Activated T-cell treated with anti-CD3 and anti-CD28 coated beads, Interleukin-2, amount 50 U/mL, for 48 hours (primary cell): Measurements from ENCODE around the gene BRF1.
"Not testable (repeated sequence)": the region's sequence is repeated elsewhere in the genome, so short reads cannot be mapped to it uniquely, and the experiment has no call there.

Source experiments
- DNase-seq, 2 experiments: peaks; one replicate each; pipeline ENCODE4 v3.0.0-alpha.2; 2020

The BRF1 gene

DNA sequence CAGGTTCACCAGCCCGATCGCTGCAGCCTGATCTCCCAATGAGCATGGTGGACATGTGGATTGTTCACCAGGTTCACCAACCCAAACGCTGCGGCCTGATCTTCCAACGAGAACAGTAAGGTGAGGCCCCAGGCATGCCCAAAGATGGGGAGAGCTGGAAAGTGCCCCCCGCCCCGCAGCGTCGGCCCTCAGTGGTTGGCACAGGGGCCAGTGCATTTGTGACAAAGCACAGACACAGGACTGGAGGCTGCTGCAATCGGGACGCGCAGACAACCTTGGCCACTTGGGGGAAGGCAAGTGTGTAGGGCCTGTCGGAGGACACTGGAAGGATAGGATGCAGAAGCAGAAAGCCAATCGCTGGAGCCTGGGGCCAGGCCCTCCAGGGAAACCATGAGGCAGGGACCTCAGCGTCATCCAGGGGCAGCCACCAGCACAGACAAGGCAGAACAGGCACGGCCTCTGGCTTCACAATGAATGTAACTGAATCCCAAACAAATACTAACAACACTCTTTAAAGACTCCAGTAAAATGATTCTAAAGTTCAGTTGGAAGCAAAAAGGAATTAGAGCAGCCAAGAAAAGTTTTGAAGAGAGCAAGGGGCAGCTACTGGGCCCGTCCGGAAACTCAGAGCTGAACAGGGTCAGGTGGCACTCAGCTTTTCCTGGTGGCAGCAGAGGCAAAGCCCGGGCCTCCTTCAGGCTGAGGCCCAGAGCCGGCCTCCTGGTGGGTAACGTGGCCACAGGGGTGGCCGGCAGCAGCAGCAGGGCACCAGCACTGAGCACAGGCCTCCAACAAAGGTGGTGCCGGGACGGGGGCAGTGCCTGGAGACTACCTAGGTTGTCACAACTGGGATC lies 13.3 kb downstream of the BRF1 start:
- no peak for DNase-seq

DNA sequence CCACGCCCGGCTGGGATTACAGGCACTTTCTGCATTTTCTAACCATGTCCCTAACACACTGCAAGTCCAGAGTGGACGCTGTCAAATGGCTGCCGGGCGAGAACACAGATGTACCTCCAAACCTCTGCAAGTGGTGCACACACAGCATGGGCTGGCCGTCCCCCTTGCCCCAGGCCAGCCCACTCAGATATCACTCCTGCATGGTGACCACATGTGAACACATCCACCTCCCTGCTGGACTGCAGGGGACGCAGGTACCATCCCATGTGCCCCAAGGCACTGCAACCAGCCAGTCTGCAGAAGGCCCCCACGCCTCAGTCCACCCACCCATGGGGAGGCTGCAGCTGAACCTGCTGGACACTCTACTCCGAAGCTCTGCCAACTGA lies 14.0 kb downstream of the BRF1 start:
- DNase-seq, result no peak

DNA sequence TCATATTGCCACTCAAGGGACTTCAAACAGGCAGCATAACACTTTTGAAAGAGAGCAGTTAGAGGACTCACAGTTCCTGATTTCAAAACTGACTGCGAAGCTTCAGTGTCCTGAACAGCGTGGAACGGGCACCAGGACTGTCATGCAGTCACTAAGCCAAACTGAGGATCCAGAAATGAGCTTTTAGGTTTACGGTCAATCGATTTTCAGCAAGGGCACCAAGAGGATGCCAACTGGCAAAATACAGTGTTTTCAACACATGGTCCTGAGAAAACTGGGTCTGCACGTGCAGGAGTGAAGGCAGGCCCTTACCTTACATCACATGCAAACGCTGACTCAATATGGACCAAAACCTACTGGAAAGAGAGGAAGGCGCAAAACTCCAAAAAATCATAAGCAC lies 15.6 kb downstream of the BRF1 start:
- DNase-seq, result no peak

GRCh38 chr14:105283899-105284298 lies 16.9 kb downstream of the BRF1 start:
- DNase-seq, result no peak

- no peak for DNase-seq
Measured at GRCh38 chr14:105283028-105283427, 17.8 kb downstream of the BRF1 start.

GRCh38 chr14:105282098-105282725 lies 18.6 kb downstream of the BRF1 start:
- DNase-seq, result no peak

GRCh38 chr14:105281371-105282097 lies 19.3 kb downstream of the BRF1 start:
- no peak for DNase-seq

DNA sequence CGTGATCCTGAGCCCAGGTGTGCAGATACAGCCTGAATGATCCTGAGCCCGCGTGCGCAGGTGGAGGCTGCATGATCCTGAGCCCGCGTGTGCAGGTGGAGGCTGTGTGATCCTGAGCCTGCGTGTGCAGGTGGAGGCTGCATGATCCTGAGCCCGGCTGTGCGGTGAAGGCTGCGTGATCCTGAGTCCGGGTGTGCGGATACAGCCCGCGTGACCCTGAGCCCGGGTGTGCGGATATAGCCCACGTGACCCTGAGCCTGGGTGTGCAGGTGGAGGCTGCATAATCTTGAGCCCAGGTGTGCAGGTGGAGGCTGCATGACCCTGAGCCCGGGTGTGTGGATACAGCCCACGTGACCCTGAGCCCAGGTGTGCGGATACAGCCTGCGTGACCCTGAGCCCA lies 20.3 kb downstream of the BRF1 start:
- no peak for DNase-seq

DNA sequence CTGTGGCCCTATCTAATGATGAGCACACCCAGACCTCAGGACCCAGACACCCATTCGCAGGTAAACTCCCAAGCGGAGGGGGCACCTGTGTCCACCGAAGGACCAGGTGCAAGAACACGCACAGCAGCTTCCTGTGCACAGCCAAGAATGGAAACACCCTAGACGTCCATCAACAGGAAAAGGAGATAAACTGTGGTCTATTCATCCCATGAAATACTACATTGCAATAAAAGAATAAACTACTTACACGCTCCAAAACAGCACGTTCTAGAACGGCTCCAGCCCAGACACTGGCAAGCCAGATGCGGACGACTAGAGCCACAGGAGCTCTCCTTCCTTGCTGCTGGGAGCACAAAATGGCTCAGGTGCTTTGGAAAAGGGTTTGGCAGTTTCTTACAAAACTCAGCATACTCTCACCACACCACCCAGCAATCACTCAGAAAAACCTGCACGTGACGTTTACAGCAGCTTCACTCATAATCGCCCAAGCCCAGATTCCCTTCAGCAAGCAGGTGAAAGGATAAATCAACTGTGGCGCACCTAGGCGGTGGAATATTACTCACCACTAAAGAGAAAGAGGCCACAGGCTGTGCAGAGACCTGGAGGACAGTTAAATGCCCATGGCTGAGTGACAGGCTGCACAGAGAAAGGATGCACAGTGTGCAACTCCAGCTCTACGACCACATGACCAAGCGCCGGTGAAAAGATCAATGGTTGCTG lies 21.0 kb downstream of the BRF1 start:
- DNase-seq, result no peak

DNA sequence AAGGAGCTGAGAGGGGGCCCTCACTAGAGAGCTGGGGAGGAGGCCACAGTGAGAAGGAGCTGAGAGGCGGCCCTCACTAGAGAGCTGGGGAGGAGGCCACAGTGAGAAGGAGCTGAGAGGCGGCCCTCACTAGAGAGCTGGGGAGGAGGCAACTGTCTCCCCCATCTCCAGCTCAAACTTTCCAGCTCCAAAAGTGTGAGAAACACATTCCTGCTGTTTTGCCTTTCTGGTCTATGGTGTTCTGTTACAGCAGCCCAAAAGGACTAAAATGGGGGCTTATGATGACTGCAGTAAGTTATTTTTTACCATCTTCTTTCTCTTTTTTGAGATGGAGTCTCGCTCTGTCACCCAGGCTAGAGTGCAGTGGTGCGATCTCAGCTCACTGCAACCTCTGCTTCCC lies 23.4 kb downstream of the BRF1 start:
- DNase-seq, result not testable (repeated sequence)

GRCh38 chr14:105275267-105275946 lies 25.4 kb downstream of the BRF1 start:
- no peak for DNase-seq

DNA sequence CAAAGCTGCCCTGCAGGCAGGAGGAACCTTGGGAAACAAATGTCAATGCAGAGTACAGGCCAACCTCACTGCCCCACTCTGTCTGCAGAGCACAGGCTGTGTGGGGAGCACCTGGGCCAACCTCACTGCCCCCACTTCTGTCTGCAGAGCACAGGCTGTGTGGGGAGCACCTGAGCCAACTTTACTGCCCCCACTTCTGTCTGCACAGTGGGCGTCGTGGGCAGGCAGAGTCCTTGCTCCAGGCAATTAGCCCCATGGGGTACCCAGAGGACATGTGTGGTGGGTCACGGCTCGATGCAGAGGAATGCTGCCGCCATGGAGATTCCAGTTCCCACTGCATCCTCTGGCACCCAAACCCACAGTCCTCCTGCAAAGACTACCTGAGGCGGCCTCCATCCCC lies 26.2 kb downstream of the BRF1 start:
- no peak for DNase-seq

- no peak for DNase-seq
Measured at GRCh38 chr14:105273062-105273461, 27.7 kb downstream of the BRF1 start.

DNA sequence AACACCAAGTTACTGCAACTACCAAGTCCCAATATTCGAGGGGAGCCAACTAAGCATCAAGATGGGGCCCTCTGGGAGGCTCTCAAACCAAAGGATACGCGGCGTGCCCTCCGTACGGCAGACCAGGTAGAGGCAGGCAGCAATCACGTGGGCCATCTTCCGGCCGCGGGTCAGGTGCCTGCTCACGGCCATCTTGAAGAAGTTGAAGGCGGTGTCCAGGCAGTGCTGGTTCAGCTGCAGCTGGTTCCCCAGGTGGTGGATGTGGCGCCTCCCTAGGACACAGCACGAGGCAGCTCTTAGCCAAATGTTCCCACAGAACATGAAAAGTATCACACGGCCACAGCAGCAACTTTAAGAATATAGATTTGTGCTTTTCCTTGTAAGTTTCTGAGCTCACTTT lies 28.2 kb downstream of the BRF1 start:
- DNase-seq, result no peak

DNA sequence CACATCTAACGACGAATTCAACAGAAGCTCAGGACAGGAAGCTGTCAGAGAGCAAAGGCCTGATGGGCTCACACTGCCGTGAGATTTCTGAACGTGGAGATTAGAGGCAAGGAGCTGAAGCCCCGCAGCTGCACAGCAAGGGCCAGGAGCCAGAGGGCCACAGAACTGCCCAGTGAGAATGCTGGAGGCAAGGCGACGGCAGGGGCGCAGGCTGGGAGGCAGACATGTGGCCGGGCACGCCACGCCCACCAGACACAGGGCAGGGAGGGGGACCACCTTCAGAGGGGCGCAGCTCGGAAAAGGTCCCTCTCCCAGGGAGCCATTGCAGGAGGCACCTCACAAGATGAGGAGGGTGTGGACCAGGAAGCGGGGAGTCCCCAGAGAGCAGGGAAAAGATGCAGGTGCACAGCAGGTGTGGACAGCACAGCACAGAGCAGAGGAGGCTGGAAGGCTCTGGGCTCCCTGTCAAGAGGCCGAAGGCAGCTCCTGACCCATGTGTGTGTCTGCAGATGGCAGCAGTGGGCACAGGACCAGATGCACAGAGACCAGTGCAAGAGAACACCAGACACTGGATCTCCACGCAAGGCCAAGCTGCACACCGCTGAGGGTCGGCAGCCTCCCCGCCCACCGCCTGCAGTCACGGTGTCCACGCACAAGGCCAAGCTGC lies 29.4 kb downstream of the BRF1 start:
- DNase-seq, result no peak

GRCh38 chr14:105269405-105269804 lies 31.4 kb downstream of the BRF1 start:
- no peak for DNase-seq

GRCh38 chr14:105268736-105269354 lies 32.0 kb downstream of the BRF1 start:
- no peak for DNase-seq

GRCh38 chr14:105267820-105268548 lies 32.8 kb downstream of the BRF1 start:
- DNase-seq, result no peak

GRCh38 chr14:105261781-105262180 lies 39.0 kb downstream of the BRF1 start:
- no peak for DNase-seq

DNA sequence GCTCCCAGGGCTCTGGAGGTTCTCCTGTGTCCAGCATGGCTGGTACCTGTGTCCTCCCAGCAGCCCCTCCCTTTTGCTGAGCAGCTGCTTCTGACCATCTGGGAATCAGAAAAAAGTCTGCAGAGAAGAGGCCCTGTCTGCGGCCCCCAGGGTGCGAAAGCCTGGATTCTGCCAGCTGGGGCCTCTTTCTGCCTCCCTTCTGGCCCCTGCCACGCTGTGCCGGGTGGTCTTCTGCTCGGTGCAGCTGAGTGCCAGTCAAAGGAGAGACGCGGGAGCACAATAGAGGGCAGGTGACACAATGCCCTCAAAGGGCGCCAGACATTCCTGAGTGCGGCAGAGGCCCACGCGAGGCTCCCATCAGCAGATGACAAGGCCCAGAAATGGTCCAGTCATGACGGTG lies 39.8 kb downstream of the BRF1 start:
- no peak for DNase-seq

DNA sequence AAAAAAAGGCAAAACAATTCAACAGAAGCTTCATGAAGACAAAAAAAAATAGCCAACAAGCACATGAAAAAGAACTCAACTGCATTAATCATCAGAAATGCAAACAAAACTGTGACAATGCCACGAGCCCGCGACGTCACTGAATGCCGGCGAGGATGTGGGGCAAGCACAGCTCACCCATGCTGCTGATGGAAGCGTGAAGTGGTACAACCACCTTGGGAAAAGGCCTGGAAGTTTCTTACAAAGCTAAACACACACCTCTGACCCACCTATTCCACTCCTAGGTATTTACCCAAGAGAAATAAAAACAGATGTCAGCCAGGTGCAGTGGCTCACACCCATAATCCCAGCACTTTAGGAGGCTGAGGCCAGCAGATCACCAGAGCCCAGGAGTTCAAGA lies 42.0 kb downstream of the BRF1 start:
- DNase-seq, result no peak
